CD1c-positive myeloid dendritic cell (primary cell): ENCODE measurements around the gene CCT8.

Source experiments
- DNase-seq: peaks from one replicate; pipeline ENCODE4 v3.0.0-alpha.2; 2016; ENCODE audit errors: extremely low spot score

CCT8 gene, protein sequence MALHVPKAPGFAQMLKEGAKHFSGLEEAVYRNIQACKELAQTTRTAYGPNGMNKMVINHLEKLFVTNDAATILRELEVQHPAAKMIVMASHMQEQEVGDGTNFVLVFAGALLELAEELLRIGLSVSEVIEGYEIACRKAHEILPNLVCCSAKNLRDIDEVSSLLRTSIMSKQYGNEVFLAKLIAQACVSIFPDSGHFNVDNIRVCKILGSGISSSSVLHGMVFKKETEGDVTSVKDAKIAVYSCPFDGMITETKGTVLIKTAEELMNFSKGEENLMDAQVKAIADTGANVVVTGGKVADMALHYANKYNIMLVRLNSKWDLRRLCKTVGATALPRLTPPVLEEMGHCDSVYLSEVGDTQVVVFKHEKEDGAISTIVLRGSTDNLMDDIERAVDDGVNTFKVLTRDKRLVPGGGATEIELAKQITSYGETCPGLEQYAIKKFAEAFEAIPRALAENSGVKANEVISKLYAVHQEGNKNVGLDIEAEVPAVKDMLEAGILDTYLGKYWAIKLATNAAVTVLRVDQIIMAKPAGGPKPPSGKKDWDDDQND

DNA sequence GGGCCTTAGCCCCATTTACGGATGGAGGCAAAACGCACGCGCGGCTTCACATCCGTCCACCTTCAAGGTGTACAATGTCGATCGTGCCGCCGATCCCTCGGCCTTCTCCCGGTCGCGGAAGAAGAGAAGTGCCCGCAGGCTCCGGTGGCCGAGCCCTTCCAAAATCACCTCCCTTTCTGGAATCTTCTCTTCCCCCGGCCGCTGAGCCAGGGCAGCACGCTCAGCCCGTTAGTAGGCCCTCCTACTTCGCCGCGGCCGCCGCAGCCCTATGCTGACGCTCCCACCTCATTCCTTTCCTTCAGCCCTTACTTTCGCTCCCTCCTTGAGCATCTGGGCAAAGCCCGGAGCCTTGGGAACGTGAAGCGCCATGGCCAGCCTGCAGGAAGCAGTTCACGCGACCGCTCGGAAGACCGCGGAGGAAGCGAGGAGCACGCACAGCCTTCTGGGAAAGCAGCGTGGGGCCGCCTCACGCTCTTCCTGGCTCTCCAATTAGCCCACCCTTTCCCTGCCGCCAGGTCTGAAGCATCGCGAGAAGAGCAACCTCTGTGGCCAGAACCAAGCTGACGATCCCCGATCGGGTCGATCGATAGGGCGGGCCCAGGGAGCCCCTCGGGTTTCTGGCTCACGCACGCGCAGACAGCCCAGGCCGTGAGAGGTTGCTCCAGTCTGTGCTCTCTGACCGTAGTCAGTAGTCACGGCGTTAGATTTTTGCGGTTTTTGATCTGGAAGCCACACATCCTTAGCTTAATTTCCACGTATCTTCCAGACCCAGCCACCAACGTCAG, at the start of gene CCT8:
TSS of gene CCT8 (minus strand) at position 427 of the 785 bp plus-strand sequence. CDS start at position 369, 58 bp downstream.
- DNase-seq, result peak; percentile 99

DNA sequence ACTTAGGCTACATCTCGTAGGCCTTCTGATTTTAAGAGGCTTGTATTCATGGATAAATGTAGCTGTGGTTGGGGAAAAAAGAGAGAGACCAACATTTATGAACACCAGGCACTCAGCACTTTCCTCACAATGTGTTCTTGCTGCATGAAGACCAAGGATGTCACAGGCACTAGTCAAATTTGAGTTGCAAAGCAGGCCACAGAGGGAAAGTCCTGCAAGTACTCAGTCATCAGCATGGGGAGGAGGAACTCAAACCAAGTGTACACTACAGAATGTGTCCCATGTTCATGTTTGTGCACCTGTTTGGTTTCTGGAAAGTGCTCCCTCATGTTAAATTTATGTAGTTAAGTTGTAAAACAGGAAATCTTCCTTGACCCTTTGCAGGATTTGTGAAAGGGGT, 48.3 kb upstream of the CCT8 start:
- no peak for DNase-seq

DNA sequence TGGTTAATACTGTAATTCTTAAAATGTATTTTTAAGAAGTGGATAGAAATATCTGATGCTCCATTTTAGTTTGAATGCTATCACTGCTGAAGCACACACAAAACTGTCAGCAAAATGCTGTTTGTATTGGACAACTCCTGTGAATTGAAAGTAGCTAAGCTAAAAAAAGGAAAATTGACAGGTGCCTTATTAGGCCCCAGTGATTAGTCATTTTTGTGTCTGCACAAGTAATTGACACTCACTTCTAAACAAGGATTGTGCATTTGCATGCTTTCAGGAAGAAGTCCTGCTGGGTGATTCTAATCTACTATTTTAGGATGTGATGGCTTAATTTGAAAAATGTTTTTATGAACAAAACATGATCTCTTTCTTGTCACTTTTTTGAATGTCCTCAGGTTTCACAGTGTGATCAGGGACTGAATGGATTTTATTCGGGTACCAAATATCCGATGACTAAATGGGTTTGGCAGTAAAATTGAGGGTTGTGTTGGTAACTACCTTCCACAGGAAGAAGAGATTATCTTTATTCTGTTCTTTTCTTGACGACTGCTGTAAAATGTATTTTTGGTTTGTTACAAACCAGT, 44.0 kb upstream of the CCT8 start:
- DNase-seq, result no peak

DNA sequence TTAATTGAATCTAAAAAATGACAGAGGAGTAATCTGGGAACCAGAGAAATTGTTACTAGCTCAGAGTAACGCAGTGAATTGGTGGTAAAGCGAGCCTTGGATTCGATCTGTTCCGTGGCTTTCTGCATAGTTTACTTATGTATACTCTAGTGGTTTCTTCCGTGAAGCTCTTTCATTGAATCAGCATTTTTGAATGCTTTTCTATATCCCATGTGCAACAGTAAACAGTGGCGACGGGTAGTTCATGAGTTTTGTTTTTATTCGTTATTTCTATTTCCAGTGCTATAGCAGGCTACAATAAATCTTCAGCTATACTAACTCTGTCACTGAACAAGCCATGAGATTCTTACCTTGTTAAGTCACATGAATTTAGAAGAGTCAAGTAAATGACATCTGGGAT, 42.5 kb upstream of the CCT8 start:
- no peak for DNase-seq

DNA sequence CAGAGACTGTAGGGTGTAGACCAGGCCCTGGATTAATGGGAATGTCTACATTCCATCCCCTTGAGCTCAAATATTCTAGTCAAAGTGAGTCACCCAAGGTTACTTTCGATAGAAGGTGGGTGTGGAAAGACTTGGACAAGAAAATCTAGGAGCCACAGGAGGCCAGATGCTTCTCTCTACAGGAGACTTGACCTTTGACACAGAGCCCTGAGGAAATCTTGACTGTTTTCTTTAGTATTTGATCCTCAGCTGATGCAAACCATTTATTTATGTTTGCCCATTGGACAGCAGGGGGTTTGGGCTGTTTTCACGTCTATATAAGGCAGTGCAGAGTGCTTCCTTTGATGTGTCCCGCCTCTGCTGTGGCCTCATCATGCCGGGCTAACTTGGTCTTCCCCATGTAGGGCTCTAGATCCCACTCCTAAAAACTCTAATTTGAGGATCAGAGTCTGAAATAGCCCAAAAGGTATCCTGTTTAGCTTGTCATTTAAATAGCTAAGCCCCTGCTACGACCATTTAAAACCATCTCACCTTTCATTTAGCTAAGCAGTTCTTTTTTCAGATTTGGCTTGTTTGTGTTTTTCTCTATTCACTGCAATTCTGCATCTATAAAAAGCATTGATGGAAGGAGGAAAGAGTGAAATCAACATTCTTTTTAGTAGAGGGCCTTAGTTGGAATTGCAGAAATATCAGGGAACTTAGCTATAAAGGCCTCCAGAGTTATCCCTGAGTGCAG, 41.5 kb upstream of the CCT8 start:
- no peak for DNase-seq

DNA sequence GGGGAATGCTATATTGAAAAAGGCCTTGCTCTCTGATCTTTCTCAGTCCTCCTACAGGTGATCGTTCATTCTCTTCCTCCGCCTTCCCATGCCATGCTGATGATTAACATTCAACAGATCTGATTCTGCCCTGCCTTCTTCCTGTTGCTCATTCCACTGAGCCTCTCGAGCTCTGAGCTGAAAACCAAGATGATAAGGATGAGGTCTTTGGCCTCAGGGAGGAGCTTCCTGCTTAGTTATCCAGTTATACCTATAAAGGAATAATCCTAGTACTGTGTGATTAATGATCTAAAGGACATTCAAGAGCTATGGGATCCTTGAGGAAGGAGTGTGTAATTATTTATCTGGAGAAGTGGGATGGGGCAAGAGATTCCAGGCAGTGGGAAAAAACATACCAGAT, 31.8 kb upstream of the CCT8 start:
- no peak for DNase-seq

DNA sequence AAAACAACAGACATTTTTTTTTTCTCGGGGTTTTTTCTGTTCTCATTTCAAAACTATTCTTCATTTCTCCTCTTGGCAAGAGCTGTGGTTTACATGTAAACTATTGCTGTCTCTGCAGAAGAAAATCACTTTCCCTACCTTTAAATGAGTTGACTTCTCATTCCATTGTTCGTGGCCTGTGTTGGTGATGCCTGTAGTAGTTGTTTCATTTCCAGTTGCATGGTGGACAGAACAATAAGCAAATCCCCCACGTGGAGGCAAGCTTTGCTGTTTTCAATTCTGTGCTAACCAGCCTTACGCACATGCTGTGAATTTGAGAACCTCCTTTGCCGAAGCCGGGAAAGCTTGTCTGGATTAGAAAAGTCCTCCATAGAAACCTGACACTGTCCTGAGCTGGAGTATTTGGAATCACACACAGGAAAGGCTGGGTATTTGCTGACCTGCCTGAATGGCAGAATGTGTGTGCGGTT, 30.8 kb upstream of the CCT8 start:
- DNase-seq, result no peak

DNA sequence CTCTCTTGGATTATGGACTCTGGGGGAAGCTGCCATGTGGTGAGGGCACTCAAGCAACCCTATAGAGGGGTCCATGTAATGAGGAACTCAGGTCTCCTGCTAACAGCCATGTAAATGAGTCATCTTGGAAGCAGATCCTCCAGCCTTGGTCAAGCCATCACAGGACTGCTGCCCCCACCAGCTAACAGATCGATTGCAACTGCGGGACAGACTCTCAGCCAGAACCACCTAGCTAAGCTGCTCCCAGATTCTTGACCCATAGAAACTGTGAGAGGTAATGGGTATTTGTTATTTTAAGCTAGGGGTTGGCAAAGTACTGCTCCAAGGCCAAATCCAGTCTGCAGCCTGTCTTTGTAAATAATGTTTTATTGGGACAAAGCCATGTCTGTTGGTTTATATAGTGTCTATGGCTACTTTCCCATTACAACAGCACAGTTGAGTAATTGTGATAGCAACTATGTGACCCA, 29.4 kb upstream of the CCT8 start:
- DNase-seq, result peak; percentile 52

DNA sequence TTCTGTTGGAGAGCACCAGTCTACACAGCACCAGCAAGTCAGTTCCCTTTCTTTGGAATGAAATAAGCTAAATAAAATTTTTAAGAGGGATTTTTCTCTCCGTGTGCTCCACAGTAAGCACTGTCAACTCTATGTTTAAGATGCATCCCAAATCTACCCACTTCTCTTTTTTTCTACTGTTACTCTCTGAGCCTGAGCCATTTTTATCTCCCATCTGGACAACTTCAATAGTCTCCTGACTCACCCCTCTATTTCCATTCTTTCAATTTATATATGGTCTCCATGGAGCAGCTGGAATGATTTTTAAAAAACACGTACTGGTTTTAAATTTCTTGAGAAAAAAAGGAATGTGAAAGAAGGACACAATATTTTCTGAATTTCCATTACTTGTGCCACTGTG, 24.7 kb upstream of the CCT8 start:
- DNase-seq, result no peak

DNA sequence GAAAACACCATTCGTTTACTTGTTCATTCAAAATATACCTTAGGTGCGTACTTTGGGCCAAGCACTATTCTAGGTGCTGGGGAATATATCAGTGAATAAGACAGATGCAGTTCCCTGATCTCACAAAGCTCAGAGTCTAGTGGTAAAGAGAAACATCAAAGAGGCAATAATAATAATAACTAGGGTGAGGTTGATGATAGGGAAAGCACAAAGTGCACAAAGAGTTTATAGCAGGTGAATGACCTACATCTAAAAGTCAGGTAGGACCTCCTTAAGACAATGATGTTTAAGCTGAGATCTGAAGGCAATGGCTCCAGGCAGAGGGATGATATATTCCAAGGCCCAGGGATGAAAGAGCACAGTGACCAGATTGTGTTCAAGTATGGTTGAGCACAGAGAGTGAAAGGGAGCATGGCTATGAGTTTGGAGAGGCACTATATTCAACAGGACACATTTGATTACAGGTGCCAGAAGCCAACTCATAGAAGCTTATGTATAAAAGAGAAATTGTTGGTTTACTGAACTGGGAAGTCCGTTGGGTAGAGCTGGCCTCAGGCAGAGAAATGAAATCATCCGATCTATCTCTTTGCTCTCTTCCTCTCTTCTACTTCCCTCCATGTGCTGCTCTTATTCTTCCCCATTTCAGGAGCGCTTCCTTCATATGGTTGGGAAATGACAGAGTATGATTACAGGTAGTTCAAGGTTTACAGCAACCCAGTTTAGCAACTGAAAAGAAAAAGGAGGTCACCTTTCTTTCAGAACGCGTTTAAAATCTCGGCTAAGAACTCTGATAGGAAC, 23.0 kb upstream of the CCT8 start:
- peak; percentile 48 for DNase-seq

DNA sequence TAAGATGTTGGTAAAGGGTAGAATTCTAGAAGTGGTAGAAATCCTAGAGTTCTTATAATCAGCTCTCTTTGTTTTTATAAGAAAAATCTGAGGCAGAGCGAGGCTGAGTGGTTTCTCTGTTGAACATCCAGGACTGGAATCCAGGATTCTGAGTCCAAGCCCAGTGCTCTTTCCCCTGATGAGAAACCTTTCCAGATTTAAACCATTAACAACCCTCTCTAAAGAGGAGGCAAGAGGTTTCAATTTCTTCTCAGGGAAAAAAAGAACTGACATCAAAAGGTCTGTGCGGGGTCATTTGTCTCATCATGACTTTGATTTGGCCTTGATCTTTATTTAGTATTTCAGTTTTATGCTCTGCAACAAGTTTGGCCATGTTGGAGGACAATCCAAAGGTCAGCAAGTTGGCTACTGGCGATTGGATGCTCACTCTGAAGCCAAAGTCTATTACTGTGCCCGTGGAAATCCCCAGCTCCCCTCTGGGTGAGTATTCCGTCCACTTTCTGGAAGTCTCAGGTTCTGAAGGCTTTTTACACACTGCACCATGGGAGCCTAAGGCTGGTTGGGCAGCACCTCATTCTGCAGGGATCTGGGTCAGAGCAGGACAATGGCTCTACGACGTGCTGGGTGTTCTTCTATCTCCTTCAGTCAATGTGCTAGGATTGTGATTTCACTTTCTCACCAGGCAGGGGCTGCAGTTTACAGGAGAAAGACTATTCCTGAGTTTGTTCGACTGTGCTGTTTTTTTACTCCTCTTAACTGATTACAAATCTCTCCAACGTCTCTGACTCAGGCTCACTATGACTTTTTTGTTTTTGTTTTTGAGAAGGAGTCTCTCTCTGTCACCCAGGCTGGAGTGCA, 18.9 kb upstream of the CCT8 start:
- DNase-seq, result no peak

DNA sequence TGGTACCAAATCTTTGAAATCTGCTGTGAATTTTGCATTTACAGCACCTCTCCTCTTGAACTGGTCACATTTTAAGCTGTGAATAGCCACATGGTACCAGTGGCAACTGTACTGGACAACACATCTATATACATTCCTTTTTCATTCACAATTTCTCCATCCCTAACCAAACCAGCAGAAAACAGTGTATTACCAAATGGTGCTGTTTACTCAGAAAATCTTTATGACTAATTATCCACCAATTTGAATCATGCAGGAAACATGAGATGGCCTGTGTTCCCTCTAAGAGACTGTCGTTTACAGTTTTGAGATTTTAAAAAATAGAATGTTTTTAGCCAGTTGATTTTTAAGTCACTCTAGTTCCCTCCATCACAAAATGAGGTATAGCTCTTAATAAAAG, 17.6 kb upstream of the CCT8 start:
- peak; percentile 42 for DNase-seq

DNA sequence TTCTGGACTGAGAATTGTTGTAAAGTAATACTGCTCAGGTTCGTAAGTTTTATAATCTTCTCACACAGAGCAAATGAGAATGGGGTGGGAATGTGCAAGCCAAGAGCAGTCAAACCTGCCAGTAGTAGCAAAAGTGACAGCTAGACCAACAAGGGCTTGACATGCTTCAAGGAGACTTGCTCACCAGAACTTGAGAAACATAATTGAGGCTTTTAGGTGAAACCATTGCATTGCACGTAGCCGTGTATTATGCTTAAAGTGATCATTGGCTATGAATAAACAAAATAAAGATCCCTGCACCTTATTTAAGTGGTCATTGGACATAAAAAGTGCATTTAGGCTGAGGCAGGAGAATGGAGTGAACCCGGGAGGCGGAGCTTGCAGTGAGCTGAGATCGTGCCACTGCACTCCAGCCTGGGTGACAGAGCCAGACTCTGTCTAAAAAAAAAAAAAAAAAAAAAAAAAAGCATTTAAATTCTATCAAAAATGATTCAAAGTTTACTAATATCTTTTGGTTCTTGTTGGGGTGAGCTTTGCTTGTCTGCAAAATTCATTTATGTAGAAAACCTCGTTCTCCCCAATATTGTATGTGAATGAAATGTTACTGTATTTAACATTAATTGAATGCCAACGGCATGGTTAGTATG, 11.8 kb upstream of the CCT8 start:
- DNase-seq, result no peak

DNA sequence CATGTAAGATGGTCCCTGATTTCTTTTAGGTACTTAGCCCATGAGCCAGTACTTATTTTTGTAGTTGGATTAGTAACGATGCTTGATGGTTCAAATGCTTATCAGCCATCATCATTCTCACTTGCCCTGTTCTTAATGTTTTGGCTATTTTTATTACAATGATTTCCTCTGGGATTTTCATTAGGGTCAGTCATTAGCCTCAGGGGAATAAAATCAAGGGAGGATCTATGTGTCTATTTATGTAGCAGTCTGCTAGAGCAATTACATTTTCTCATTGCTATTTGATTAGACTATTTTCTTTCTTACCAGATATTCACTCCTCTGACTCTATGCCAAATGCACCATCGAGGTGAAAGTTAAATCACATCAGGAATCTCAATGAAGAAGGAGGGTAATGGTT, 10.9 kb upstream of the CCT8 start:
- no peak for DNase-seq

DNA sequence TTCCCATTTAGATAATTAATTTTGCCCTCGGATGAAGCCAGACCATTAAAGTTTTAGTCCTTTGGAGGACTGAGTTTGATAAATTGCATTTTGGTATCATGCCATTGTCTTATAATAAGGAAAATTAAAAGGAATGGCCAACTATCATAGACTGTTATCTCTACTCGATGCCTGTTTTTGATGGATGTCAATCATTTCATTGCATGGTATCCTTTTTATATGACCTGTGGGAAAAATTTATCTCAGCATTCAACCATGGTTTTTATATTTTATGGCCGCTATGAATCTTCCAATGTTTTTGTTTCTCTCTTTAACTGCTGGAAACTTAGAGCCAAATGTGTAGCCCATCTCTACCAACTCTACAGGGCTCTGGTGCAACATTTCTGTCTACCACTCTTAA, 9.9 kb upstream of the CCT8 start:
- DNase-seq, result no peak

DNA sequence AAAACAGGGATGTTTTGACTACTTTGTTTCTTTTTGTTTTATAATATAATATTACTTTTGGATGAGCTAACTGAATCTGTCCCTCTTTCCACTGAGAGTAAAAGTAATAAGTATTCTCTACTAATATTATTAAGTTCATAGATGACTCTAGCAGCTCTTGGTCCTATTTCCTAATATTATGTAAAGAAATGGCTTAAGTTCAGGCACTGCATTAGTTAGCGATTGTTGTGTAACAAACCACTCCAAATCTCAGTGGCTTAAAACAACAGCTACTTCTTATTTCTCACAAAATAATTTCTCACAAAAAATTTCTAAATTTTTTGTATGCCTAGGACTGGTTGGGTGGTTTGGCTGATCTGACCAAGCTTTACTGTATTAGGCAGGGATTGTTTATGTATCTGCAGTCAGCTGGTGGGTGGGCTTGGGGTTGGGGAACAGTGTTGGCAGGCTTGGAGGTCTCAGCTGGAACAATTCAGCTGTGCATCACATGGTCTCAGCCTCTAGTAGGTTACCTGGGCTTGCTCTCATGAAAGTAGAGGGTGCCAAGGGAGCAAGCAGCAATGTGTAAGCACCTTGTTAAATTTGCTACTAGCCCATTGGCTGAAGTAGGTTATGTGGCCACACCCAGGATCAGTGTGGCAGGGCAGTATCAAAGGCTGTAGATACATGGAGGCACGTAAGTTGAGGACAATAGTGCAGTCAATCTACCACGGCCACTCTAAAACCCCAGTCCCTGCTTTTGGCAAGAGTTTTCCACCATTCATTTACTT, 8.8 kb upstream of the CCT8 start:
- DNase-seq, result no peak

DNA sequence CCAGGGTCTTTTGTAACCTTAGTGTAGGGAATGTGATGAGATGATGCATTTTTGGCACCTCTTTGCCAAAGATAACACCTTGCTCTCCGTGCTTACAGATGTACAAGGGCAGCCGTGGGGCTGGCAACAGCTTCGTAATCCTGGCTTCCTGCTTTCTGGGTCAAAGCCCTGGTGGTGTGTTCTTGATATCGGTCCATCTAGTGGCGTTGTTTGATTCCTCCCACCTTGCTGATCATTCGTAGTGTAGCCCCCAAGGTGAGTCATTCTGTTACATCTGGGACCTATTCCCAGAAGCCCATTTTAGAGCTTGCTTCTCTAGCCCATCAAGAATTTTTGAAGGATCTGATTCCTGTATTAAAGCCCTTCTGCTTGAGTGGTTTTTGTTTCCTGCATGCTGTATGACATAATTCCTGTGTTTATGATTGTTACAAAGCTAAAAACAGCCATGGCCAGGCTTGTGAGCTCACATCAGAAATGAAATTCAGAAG, 7.0 kb upstream of the CCT8 start:
- DNase-seq, result peak; percentile 22
